ENCODE measurements around the gene PLCH1. TPM values are rescaled to one million over a fixed set of nuclear protein-coding genes. Genes with fewer than 3 reads are reported as not detected.

Gene PLCH1
- total RNA-seq, 4 donors from 2014 or later = 0.68 to 1.2 (median 0.87) TPM

DNA sequence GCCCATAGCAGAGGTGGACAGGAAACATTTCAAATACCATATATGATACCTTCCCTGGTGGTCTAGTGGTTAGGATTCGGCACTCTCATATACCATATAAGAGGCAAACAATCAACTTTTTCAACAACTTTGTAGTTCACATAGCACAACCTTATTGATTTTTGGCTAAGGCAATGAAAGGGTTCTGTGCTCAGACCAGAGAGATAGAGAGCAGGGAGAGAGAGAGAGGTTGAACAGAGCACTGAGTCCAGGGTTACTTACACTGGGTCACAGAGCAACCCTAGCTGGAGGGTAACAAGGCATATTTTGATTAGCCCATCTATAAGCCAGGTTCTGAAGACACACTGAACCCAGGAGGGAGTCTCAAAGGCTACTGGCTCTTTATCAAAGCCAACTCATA is 83.8 kb downstream of the PLCH1 start:
- Histone ChIP-seq H3K4me3 (no peak overlapping the region), H3K27ac (no peak overlapping the region), H3K4me1 (peaks cover 12% of the 10 kb centered on the region), H3K9me3 (no peaks in the 10 kb centered on the region), H3K36me3 (no peaks in the 10 kb centered on the region), H3K27me3 (no peaks in the 10 kb centered on the region)
- DNase-seq (ENCODE audit: low spot score in 2 of 2) = no peak
- WGBS = 93% methylated on average over 1 of the region's 1 CpG
- TF ChIP-seq POLR2A (IDR thresholded peaks at IDR 0.05) (no peak), EP300 (IDR thresholded peaks at IDR 0.05) (no peak), POLR2AphosphoS5 (IDR thresholded peaks at IDR 0.05) (no peak)
- TF ChIP-seq, protein P1, sequence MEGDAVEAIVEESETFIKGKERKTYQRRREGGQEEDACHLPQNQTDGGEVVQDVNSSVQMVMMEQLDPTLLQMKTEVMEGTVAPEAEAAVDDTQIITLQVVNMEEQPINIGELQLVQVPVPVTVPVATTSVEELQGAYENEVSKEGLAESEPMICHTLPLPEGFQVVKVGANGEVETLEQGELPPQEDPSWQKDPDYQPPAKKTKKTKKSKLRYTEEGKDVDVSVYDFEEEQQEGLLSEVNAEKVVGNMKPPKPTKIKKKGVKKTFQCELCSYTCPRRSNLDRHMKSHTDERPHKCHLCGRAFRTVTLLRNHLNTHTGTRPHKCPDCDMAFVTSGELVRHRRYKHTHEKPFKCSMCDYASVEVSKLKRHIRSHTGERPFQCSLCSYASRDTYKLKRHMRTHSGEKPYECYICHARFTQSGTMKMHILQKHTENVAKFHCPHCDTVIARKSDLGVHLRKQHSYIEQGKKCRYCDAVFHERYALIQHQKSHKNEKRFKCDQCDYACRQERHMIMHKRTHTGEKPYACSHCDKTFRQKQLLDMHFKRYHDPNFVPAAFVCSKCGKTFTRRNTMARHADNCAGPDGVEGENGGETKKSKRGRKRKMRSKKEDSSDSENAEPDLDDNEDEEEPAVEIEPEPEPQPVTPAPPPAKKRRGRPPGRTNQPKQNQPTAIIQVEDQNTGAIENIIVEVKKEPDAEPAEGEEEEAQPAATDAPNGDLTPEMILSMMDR (IDR thresholded peaks at IDR 0.05) = no peak

GRCh38 chr3:155658671-155659261 is 86.1 kb downstream of the PLCH1 start:
- Histone ChIP-seq H3K27ac (no peak overlapping the region), H3K4me1 (no peaks in the 10 kb centered on the region), H3K27me3 (no peaks in the 10 kb centered on the region), H3K4me3 (no peak overlapping the region), H3K36me3 (no peaks in the 10 kb centered on the region), H3K9me3 (no peaks in the 10 kb centered on the region)
- WGBS = 83% methylated on average over 4 of the region's 4 CpGs
- TF ChIP-seq POLR2A (IDR thresholded peaks at IDR 0.05) (no peak), EP300 (IDR thresholded peaks at IDR 0.05) (no peak), POLR2AphosphoS5 (IDR thresholded peaks at IDR 0.05) (no peak)
- TF ChIP-seq, protein P1 (IDR thresholded peaks at IDR 0.05) = no peak
- DNase-seq (ENCODE audit: low spot score in 2 of 2) = no peak

DNA sequence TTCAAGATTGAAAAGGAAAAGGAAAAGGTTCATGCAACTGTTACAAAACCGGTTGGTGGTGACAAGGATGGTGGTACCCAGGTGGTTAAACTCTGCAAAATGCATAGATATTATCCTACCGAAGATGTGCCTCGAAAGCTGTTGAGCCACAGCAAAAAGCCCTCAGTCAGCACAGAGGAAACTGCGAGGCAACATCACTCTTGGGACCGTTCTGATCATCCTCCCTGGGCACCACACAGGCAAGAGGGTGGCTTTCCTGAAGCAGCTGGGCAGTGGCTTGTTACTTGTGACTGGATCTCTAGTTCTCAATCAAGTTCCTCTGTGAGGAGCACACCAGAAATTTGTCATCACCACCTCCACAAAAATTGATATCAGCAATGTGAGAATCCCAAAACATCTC is 86.9 kb downstream of the PLCH1 start:
- DNase-seq (ENCODE audit: low spot score in 2 of 2) = no peak
- TF ChIP-seq POLR2A (IDR thresholded peaks at IDR 0.05) (no peak), POLR2AphosphoS5 (IDR thresholded peaks at IDR 0.05) (no peak), EP300 (IDR thresholded peaks at IDR 0.05) (no peak)
- TF ChIP-seq, protein P1 (IDR thresholded peaks at IDR 0.05) = no peak
- H3K4me3 ChIP-seq = no peak overlapping the region
- H3K9me3 ChIP-seq = no peaks in the 10 kb centered on the region
- no peaks in the 10 kb centered on the region for H3K27me3 ChIP-seq
- H3K36me3 ChIP-seq = no peaks in the 10 kb centered on the region
- WGBS = 89% methylated on average over 5 of the region's 5 CpGs
- no peak overlapping the region for H3K27ac ChIP-seq
- H3K4me1 ChIP-seq = no peaks in the 10 kb centered on the region

- WGBS = 90% methylated on average over 4 of the region's 4 CpGs
- Histone ChIP-seq H3K27ac (no peak overlapping the region), H3K27me3 (no peaks in the 10 kb centered on the region), H3K36me3 (no peaks in the 10 kb centered on the region), H3K9me3 (no peaks in the 10 kb centered on the region), H3K4me3 (no peak overlapping the region), H3K4me1 (no peaks in the 10 kb centered on the region)
- DNase-seq (ENCODE audit: low spot score in 2 of 2) = no peak
- TF ChIP-seq POLR2AphosphoS5 (IDR thresholded peaks at IDR 0.05) = no peak
- TF ChIP-seq EP300 (IDR thresholded peaks at IDR 0.05) = no peak
- TF ChIP-seq POLR2A (IDR thresholded peaks at IDR 0.05) = no peak
- TF ChIP-seq, protein P1 (IDR thresholded peaks at IDR 0.05) = no peak
Measured at GRCh38 chr3:155657161-155657560, 87.7 kb downstream of the PLCH1 start.

DNA sequence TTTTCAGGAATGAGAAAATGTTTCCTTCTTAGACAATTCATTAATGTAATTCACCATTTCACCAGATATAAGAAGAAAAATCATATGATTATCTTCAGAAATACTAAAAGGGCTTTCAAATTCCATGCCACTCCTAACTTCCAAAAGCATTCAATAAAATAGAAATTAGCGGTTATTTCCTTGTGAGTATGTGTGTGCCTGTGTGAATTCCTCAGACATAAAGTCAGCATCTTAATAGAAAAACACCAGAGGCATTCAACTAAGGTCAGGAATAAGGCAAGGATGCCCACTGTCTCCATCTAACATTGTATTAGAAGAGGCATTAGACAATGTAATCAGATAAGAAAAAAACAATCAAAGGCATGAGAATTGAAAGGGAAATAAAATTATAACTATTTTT is 88.4 kb downstream of the PLCH1 start:
- no peak for DNase-seq (ENCODE audit: low spot score in 2 of 2)
- TF ChIP-seq POLR2A (IDR thresholded peaks at IDR 0.05) (no peak), EP300 (IDR thresholded peaks at IDR 0.05) (no peak), POLR2AphosphoS5 (IDR thresholded peaks at IDR 0.05) (no peak)
- TF ChIP-seq, protein P1 (IDR thresholded peaks at IDR 0.05) = no peak

More for the DNA sequence above, 88.4 kb downstream of the PLCH1 start:
- no peaks in the 10 kb centered on the region for H3K27me3 ChIP-seq
- no peaks in the 10 kb centered on the region for H3K36me3 ChIP-seq
- no peak overlapping the region for H3K27ac ChIP-seq
- WGBS = 91% methylated on average over 1 of the region's 1 CpG
- H3K4me3 ChIP-seq = no peak overlapping the region
- no peaks in the 10 kb centered on the region for H3K9me3 ChIP-seq
- H3K4me1 ChIP-seq = no peaks in the 10 kb centered on the region
